Fibroblast of the aortic adventitia (primary cell): Measurements from ENCODE around the gene ERG. TPM values are rescaled to one million over a fixed set of nuclear protein-coding genes. Genes with fewer than 3 reads are reported as not detected.

ENCODE experiments used
- DNase-seq: peaks from one replicate; pipeline ENCODE4 v3.0.0-alpha.2; 2010; ENCODE audit warnings: low read depth
- H3K4me3 ChIP-seq: 2 replicates; pipeline ENCODE4 v1.5.1; 2011; ENCODE audit warnings: low read depth, mild to moderate bottlenecking, control low read depth, low read length, moderate library complexity
- total RNA-seq: library from RNA; depleted of rRNA; stranded (reverse); fragments of >200 nt; gene quantifications from 2 replicates; pipeline ENCODE4 v1.2.3, GENCODE V29; 2012; ENCODE audit warnings: low replicate concordance
- TF ChIP-seq, protein P1 (sequence below): IDR thresholded peaks from 2 replicates; pipeline ENCODE4 v1.5.1; 2011; ENCODE audit warnings: mild to moderate bottlenecking, low read length, control low read depth, inconsistent platforms; ENCODE audit not compliant: insufficient read depth

Gene ERG
- total RNA-seq, 1 donor = 9.9 TPM

DNA sequence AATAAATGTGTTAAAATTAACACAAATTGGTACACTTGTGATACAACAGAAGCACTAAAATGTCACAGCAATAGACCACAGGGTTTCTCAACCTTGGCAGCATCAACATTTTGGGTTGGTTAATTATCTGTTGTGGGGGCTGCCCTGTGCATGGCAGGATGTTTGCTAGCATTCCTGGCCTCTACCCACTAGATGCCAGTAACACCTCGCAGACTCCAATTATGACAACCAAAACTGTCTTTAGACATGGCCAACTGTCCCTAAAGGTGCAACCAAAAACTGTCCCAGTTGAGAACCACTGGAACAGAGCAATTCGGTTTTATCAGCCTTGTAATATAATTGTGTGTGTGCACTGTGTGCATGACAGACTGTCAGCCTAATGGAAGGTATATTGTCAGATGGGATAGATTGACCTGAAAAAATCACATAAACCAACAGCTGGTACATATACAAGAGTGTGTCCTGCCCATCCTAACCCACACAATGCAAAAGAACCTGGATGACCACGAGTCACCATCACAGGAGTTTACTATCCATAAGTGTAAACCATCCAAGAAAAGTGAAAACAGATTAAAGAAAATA, 13.5 kb upstream of the ERG start:
- H3K4me3 ChIP-seq = no peak overlapping the region
- TF ChIP-seq, protein P1, sequence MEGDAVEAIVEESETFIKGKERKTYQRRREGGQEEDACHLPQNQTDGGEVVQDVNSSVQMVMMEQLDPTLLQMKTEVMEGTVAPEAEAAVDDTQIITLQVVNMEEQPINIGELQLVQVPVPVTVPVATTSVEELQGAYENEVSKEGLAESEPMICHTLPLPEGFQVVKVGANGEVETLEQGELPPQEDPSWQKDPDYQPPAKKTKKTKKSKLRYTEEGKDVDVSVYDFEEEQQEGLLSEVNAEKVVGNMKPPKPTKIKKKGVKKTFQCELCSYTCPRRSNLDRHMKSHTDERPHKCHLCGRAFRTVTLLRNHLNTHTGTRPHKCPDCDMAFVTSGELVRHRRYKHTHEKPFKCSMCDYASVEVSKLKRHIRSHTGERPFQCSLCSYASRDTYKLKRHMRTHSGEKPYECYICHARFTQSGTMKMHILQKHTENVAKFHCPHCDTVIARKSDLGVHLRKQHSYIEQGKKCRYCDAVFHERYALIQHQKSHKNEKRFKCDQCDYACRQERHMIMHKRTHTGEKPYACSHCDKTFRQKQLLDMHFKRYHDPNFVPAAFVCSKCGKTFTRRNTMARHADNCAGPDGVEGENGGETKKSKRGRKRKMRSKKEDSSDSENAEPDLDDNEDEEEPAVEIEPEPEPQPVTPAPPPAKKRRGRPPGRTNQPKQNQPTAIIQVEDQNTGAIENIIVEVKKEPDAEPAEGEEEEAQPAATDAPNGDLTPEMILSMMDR = peak; percentile 4
- no peak for DNase-seq

DNA sequence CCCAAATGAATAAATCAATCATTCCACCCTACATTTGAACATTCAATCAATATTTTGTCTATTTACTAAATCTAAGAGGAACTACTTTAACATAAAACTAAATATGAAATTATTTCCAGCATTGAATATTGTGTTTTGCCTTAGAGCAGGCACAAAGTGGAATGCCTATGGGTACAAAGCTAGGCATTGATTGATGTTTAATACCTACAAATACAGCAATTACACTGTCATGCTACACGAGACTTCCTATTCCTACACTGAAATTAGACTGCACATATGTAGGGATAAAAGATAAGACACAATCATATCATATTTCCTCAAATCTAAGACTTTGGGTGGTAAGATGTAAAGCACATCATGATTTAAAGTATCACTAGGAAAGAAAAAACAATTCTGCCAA, 12.9 kb upstream of the ERG start:
- no peak overlapping the region for H3K4me3 ChIP-seq
- DNase-seq = no peak
- TF ChIP-seq, protein P1 = no peak

DNA sequence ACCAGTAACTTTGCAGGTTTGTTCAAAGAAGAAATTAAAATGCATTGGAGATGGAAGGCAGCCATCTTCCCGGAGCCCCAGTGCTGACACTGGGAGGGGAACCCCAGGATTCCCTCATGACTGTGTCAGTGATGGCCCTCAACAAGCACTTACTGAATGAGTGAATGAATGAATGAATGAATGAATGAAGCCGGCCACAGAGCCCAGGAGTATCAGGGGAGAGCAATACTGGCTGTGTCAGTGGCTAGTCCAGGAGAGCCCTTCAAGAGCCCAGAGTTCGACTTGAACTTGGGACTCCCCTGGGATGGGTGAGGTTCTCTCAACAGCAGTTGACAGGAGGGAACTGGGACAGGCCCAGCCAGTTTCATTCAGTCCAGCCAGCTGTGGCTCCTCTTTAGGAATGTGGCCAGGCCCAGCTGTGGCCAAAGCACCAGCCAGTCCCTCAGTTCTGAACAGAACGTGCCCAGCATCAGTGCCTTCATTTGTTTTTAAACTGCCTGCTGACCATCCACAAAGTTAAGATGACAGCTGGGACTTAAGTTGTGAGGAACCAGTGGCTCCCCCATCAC, 9.2 kb upstream of the ERG start:
- no peak overlapping the region for H3K4me3 ChIP-seq
- DNase-seq = no peak
- TF ChIP-seq, protein P1 = no peak

DNA sequence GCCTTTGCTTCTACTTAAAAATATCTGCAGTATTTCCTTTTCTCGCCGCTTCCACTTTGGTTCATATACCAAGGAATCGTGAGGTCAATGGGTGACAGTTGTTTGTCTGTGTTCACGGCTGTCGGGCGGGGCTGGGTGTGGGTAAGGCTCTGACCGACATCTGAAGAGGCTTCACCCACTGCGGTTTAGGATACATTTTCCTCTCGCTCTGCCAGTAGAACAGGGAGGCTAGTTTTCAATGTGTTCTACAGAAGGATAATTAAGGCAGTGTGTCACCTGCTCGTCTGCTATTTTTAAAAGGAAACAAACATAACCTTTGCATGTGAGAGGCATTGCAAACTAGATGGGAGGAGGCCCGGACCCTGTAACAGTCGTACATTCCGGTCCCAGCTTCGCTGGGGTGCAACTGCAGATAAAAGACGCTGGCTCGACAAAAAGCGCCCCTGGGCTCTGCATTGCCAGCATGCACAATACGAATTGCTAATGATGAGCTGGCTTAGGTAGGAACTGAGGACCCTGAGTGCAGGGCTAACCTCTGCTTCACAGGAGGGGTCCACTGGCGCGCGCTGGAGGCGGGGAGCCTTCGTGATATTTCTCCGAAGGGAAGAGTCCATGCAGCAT, 8.5 kb upstream of the ERG start:
- TF ChIP-seq, protein P1 = no peak
- DNase-seq = no peak
- H3K4me3 ChIP-seq = no peak overlapping the region

GRCh38 chr21:38505654-38506523, 7.6 kb upstream of the ERG start:
- DNase-seq = peak; percentile 89
- TF ChIP-seq, protein P1 = peak; percentile 73
- H3K4me3 ChIP-seq = no peak overlapping the region

DNA sequence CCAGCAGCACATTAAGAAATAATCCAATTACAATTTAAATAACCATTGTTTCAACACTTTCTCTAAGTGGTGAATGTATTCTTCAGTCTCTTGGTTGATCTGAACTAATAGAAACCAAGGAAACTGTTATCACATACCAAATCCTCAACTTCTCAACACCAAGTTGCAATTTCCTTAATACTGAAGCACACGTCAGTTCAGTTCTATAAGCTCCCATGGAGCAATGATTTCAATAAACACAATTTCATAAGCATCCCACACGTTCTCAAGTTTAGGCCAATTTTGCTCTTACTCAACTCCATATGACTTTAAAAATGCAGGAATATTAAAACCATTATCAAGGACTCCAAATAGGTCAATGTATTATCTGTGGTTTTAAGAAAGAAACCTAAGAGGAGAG, 5.8 kb upstream of the ERG start:
- TF ChIP-seq, protein P1 = no peak
- no peak overlapping the region for H3K4me3 ChIP-seq
- peak; percentile 25 for DNase-seq
